SK-N-MC (cell line): Measurements from ENCODE around the gene CEP120.

Source experiments
- DNase-seq: peaks from one replicate; pipeline ENCODE4 v3.0.0-alpha.2; 2011; ENCODE audit warnings: low read depth, low spot score
- H3K27ac ChIP-seq: fragments of 200-600 bp; sonication (generic); 2 replicates; pipeline ENCODE4 v1.5.1; 2016; ENCODE audit warnings: mixed run types
- H3K36me3 ChIP-seq: fragments of 200-600 bp; sonication (generic); 2 replicates; pipeline ENCODE4 v1.6.1; 2017; ENCODE audit warnings: antibody characterized with exemption, low read length, mixed read lengths; ENCODE audit not compliant: insufficient read depth
- H3K4me3 ChIP-seq: fragments of 200-600 bp; sonication (generic); 2 replicates; pipeline ENCODE4 v1.5.1; 2016
- H3K9ac ChIP-seq: fragments of 200-600 bp; sonication (generic); 2 replicates; pipeline ENCODE4 v1.8.0; 2017; ENCODE audit warnings: mixed run types, mixed read lengths; ENCODE audit not compliant: insufficient read length
- H3K9me3 ChIP-seq: fragments of 200-600 bp; sonication (generic); 2 replicates; pipeline ENCODE4 v1.6.1; 2017; ENCODE audit warnings: low read depth, mild to moderate bottlenecking, antibody characterized with exemption, low read length, moderate library complexity, mixed read lengths
- EZH2 ChIP-seq: fragments of 200-600 bp; sonication (generic); IDR thresholded peaks from one replicate; pipeline ENCODE4 v1.6.1; 2017; ENCODE audit warnings: antibody characterized with exemption
- FOXP2 ChIP-seq: optimal IDR thresholded peaks from 2 replicates; pipeline ENCODE3; 2011; ENCODE audit warnings: mild to moderate bottlenecking, moderate library complexity; ENCODE audit not compliant: insufficient read depth; ENCODE audit errors: extremely low read length, control extremely low read depth
- POLR2AphosphoS5 ChIP-seq: IDR thresholded peaks from 2 replicates; pipeline ENCODE4 v1.6.1; 2012; ENCODE audit warnings: mild to moderate bottlenecking, low read depth, low read length, borderline replicate concordance

Gene CEP120

DNA sequence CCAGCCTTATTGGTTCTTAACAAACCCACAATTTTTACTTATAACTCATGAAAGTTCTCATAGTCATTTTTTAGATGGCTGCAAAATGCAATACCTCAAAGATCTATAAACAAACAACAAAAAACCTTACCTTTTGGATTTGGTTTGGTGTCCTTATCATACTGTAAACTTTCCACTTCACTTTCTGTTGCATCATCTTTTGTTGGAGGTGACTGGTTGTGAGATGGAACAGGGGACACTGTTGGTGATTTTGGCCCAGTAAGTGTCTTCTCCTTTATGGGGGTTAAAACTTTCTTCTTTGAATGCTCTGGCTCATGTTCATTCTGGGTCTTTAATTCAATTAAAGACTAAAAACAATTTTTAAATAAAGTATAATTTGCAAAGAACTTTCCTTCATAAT, 33.4 kb downstream of the CEP120 start:
- H3K4me3 ChIP-seq = no peak overlapping the region
- no peaks in the 10 kb centered on the region for H3K9me3 ChIP-seq
- TF ChIP-seq FOXP2 = no peak
- TF ChIP-seq EZH2 = no peak
- TF ChIP-seq POLR2AphosphoS5 = no peak
- no peak for DNase-seq
- H3K36me3 ChIP-seq = peaks cover 66% of the 10 kb centered on the region
- no peak overlapping the region for H3K27ac ChIP-seq
- no peak overlapping the region for H3K9ac ChIP-seq

DNA sequence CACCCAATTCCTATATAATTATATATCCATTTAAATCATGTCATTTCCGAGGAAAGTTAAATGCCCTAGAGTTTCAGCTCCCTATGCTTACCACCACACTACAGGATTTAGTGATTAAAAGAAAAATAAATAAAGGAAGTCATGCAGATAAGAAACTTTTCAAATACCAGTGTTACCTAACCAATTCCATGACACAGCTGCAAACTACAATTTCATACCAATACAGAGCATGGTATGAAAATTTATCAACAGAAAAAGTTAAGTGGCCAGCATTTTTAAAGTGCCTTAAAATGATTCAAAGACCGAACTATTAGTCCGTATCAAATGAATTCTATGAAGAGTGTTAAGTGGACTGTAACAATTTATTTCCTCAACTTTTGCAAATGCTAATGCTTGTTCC, 35.9 kb downstream of the CEP120 start:
- Histone ChIP-seq H3K27ac (no peak overlapping the region), H3K9ac (no peak overlapping the region), H3K4me3 (no peak overlapping the region), H3K36me3 (peaks cover 62% of the 10 kb centered on the region), H3K9me3 (no peaks in the 10 kb centered on the region)
- DNase-seq = no peak
- no peak for TF ChIP-seq FOXP2
- TF ChIP-seq EZH2 = no peak
- TF ChIP-seq POLR2AphosphoS5 = no peak

DNA sequence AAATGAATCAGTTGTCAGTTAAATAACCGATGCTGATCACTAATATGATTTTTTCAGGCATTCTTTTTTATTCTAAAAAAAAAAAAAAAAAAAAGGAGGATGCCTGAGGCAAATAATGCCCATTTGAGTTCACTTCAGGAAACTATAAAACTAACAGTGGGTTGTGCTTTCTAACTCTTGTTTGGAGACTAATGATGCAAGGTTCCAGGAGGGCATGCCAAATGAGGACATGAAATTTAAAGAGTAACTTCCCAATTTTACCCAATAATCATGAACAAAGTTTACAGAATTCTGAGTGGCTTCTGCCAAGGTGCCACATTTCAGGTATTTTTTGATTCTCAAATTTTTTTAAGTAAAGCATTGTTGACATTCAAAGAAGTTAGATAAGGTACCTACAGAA, 41.0 kb downstream of the CEP120 start:
- TF ChIP-seq FOXP2 = no peak
- TF ChIP-seq POLR2AphosphoS5 = peak; percentile 25; the same call in 1 of the 2 replicates
- peak overlapping the region; percentile 59; the same call in 1 of the 2 replicates for H3K27ac ChIP-seq
- H3K9me3 ChIP-seq = no peaks in the 10 kb centered on the region
- H3K36me3 ChIP-seq = peaks cover 62% of the 10 kb centered on the region
- H3K9ac ChIP-seq = no peak overlapping the region
- peak overlapping the region; percentile 28 for H3K4me3 ChIP-seq
- DNase-seq = peak; percentile 72

DNA sequence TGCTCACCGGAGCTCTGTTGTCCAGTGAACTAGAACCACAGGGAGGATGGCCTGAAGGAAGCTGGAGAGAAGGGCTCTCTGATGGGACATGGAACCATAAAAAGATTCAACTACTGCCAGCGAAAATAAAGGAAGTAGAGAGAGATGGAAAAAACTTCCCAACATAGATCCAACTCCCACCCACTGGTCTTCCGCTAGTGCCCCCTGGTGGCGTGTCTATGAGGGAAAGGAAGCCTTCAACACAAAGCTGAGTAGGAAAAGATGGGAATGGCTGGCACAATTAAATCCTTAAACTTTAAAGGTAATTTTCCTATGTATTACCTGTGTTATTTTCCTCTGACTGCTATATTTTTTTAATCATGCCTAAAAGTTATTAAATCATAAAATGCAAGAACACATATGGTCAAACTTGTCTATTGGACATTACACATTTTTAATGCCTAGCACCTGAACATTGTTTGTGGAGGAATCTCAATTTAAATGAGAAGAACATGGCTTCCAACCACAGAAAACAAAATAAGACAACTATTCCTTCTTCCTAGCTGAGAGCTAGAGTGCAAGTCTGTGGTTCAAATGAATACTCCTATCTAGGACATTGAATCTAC, 51.5 kb downstream of the CEP120 start:
- Histone ChIP-seq H3K36me3 (peaks cover 45% of the 10 kb centered on the region), H3K4me3 (no peak overlapping the region), H3K9me3 (no peaks in the 10 kb centered on the region), H3K27ac (no peak overlapping the region), H3K9ac (no peak overlapping the region)
- no peak for TF ChIP-seq POLR2AphosphoS5
- TF ChIP-seq FOXP2 = no peak
- no peak for TF ChIP-seq EZH2
- DNase-seq = no peak

DNA sequence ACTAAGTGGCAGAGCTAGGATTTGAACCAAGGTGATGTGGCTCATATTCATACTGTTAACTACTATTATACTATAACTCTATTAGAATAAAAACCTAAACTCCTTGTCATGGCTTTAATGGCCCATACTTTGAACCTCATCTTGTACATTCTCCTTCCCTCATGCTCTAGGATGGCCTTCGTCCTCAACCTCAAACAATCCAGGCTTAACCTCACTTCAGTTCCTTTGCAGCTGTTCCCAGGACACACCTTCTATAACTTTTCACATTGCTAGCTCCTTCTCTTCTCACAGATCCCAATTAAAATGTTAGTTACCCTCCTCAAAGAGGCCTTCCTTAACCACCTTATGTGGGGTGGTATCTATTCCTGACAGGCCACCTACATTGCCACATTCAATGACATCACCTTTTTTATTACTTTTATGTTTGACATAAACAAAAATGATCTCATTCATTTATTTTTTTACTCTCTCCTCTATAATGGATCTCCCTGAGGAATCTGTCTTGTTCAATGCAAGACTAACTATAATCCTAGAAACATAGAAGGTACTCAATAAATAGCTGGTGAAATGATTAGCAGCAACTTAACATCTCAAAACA, 53.7 kb downstream of the CEP120 start:
- TF ChIP-seq POLR2AphosphoS5 (no peak), EZH2 (no peak), FOXP2 (no peak)
- Histone ChIP-seq H3K9ac (no peak overlapping the region), H3K4me3 (no peak overlapping the region), H3K27ac (no peak overlapping the region), H3K9me3 (no peaks in the 10 kb centered on the region), H3K36me3 (peaks cover 26% of the 10 kb centered on the region)
- no peak for DNase-seq

DNA sequence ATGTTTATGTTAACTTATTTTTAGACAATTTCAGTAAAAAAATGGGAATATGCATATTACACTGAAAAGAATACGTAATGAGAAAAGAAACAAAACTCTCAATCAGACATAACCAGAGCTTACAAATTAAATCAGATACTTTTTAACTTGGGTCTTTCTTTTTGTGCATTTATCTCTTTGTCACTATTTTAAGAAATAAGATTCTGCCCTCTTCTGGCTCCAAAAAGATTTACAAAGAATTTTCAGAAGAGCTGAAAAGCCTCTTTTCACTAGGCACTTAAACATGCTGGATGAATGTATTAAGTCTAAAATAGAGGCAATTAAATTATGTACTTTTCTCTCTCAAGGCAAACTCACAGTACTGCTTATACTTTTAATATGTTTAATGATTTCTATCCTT, 55.5 kb downstream of the CEP120 start:
- Histone ChIP-seq H3K36me3 (peaks cover 9% of the 10 kb centered on the region), H3K9me3 (no peaks in the 10 kb centered on the region), H3K4me3 (no peak overlapping the region), H3K9ac (no peak overlapping the region), H3K27ac (no peak overlapping the region)
- no peak for DNase-seq
- TF ChIP-seq POLR2AphosphoS5 (no peak), FOXP2 (no peak), EZH2 (no peak)

DNA sequence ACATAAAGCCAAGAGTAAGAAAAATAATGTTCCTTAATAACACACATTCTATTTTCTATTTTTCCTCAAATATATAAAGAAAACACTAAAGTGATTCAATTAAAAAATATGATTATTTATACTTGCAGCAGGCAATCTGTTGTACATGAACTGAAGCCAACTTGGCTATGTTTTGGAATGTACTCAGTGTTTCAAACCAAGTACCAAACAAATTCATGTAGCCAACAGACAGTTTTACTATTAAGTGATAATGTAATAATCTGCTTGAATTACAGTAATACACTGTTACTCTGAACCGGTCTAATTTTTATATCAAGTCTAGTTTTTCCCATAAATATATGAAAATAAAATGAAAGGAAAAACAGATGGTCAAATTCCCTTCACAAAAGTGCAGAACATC, 58.0 kb downstream of the CEP120 start:
- peaks cover 7% of the 10 kb centered on the region for H3K36me3 ChIP-seq
- no peak for DNase-seq
- TF ChIP-seq POLR2AphosphoS5 = no peak
- H3K9me3 ChIP-seq = no peaks in the 10 kb centered on the region
- H3K9ac ChIP-seq = no peak overlapping the region
- H3K27ac ChIP-seq = no peak overlapping the region
- no peak overlapping the region for H3K4me3 ChIP-seq

DNA sequence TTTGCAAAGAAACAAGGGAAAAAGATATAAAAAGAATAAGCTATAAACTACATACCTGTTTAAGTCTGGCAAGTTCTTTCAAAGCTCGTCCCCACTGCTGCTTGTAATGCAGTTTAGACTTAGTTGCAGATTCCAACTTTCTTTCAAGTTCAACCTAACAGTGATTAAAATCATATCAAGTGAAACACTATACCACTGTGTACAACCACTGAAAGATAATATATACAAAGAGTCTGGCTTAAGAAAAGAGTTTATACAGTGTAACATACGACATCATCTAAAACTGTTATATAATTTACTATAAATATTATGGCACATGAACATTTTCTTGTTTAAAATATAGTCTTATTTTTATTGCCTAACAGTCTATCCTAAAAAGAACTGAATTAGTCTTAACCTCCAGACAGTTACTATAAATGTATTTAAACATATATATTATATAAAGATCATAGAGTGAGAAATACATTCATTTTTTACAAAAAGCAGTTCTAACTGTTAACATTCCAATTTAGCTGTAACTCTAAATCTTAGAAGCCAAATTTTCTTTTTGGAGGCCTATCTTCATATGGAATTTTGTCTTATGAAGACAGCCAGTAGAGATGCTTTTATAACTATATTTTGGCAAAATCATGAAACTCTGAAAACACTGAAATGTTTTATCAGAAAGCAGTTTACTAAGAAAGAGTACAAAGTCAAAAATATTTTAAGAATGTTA, 58.6 kb downstream of the CEP120 start:
- Histone ChIP-seq H3K4me3 (no peak overlapping the region), H3K36me3 (peaks cover 7% of the 10 kb centered on the region), H3K9me3 (no peaks in the 10 kb centered on the region), H3K9ac (no peak overlapping the region), H3K27ac (no peak overlapping the region)
- no peak for TF ChIP-seq POLR2AphosphoS5
- no peak for TF ChIP-seq EZH2
- TF ChIP-seq FOXP2 = no peak
- no peak for DNase-seq
